HTR-8/SVneo (cell line): ENCODE data around the gene DOCK10.

Source experiments
- DNase-seq: peaks from one replicate; pipeline ENCODE4 v3.0.0; 2011; ENCODE audit warnings: low spot score, mixed read lengths; ENCODE audit not compliant: insufficient read length
- FAIRE-seq: peaks from 2 replicates; lab custom pipeline; 2011; peaks lifted over from hg19 to GRCh38; lab: Jason Lieb, UNC

DOCK10 gene

GRCh38 chr2:224887141-224887540, 155.1 kb downstream of the DOCK10 start:
- DNase-seq (no peak), FAIRE-seq (no peak)

- FAIRE-seq = no peak
- DNase-seq = no peak
Observed at GRCh38 chr2:224885836-224886547, 156.3 kb downstream of the DOCK10 start.

- DNase-seq = no peak
- no peak for FAIRE-seq
Observed at GRCh38 chr2:224885291-224885690, 157.0 kb downstream of the DOCK10 start.

GRCh38 chr2:224884188-224884587, 158.1 kb downstream of the DOCK10 start:
- DNase-seq (no peak), FAIRE-seq (no peak)

GRCh38 chr2:224883700-224884099, 158.6 kb downstream of the DOCK10 start:
- DNase-seq (no peak), FAIRE-seq (no peak)

- FAIRE-seq = no peak
- DNase-seq = no peak
Observed at GRCh38 chr2:224883172-224883516, 159.1 kb downstream of the DOCK10 start.

- FAIRE-seq = no peak
- peak; percentile 13 for DNase-seq
Observed at GRCh38 chr2:224882291-224883171, 159.7 kb downstream of the DOCK10 start.

GRCh38 chr2:224881846-224882245, 160.4 kb downstream of the DOCK10 start:
- no peak for DNase-seq
- no peak for FAIRE-seq

GRCh38 chr2:224876522-224876921, 165.7 kb downstream of the DOCK10 start:
- FAIRE-seq = no peak

GRCh38 chr2:224875841-224876240, 166.4 kb downstream of the DOCK10 start:
- no peak for FAIRE-seq
- DNase-seq = no peak

More at GRCh38 chr2:224876522-224876921, 165.7 kb downstream of the DOCK10 start:
- no peak for DNase-seq

GRCh38 chr2:224875153-224875552, 167.1 kb downstream of the DOCK10 start:
- DNase-seq (no peak), FAIRE-seq (no peak)

- no peak for DNase-seq
- no peak for FAIRE-seq
Observed at GRCh38 chr2:224871813-224872212, 170.5 kb downstream of the DOCK10 start.

GRCh38 chr2:224870341-224870740, 171.9 kb downstream of the DOCK10 start:
- no peak for FAIRE-seq
- DNase-seq = no peak

- peak; percentile 45 for DNase-seq
- FAIRE-seq = peak; percentile 67
Observed at GRCh38 chr2:224869601-224870233, 172.6 kb downstream of the DOCK10 start.

- no peak for FAIRE-seq
- DNase-seq = no peak
Observed at GRCh38 chr2:224865016-224865415, 177.3 kb downstream of the DOCK10 start.

GRCh38 chr2:224861266-224861665, 181.0 kb downstream of the DOCK10 start:
- DNase-seq (peak; percentile 40), FAIRE-seq (peak; percentile 23)

GRCh38 chr2:224860786-224861185, 181.5 kb downstream of the DOCK10 start:
- FAIRE-seq (no peak), DNase-seq (no peak)

GRCh38 chr2:224851811-224852210, 190.5 kb downstream of the DOCK10 start:
- FAIRE-seq (no peak), DNase-seq (no peak)

- FAIRE-seq (no peak), DNase-seq (no peak)
Observed at GRCh38 chr2:224850081-224850480, 192.2 kb downstream of the DOCK10 start.

- FAIRE-seq (no peak), DNase-seq (no peak)
Observed at GRCh38 chr2:224849264-224849663, 193.0 kb downstream of the DOCK10 start.
